GM12878 (cell line): ENCODE measurements around the gene ANGPTL4. TPM values are rescaled to one million over a fixed set of nuclear protein-coding genes. Genes with fewer than 3 reads are reported as not detected.
"Not testable (repeated sequence)": the region's sequence is repeated elsewhere in the genome, so short reads cannot be mapped to it uniquely, and the experiment has no call there.

Source experiments
- ATAC-seq: fragments of 200-7000 bp; cut with Tn5 transposase; 3 replicates; pipeline ENCODE4 v1.9.1; 2020; ENCODE audit warnings: mild to moderate bottlenecking, moderate library complexity
- BruUV-seq: library from RNA; stranded (reverse); fragments of 400-500 nt; replicated peaks from 2 replicates; lab custom pipeline; 2021; lab: Mats Ljungman, UMichigan
- CTCF ChIA-PET: fragments of 300-600 bp; sonication (Branson Sonifier 250); formaldehyde crosslinking; extraction: SDS; loops from one replicate; lab custom pipeline; 2021; ENCODE audit warnings: inconsistent platforms; lab: Yijun Ruan, JAX
- POLR2A ChIA-PET: fragments of 350-600 bp; formaldehyde crosslinking; extraction: SDS; loops from one replicate; lab custom pipeline; 2021; ENCODE audit warnings: inconsistent platforms; lab: Charles Lee
- RAD21 ChIA-PET: fragments of 300-600 bp; sonication (Branson Sonifier 250); formaldehyde crosslinking; loops from one replicate; lab custom pipeline; 2023; ENCODE audit warnings: antibody characterized with exemption; ENCODE audit not compliant: unreplicated experiment; lab: Charles Lee
- SMC1A ChIA-PET: fragments of 300-600 bp; sonication (Branson Sonifier 250); formaldehyde crosslinking; loops from one replicate; lab custom pipeline; 2023; ENCODE audit not compliant: unreplicated experiment, uncharacterized antibody; lab: Charles Lee
- DNase-seq: peaks from one replicate; pipeline ENCODE4 v3.0.0-alpha.2; 2011; ENCODE audit warnings: low read depth, low spot score
- FAIRE-seq: peaks from 3 replicates; lab custom pipeline; 2011; peaks lifted over from hg19 to GRCh38; lab: Jason Lieb, UNC
- H2AFZ ChIP-seq: 2 replicates; pipeline ENCODE4 v1.6.0; 2011; ENCODE audit warnings: low read depth, low read length, control low read depth; ENCODE audit not compliant: control insufficient read depth
- H3K27ac ChIP-seq: 2 replicates; pipeline ENCODE4 v1.5.1; 2011; ENCODE audit warnings: control low read depth; ENCODE audit not compliant: control insufficient read depth, insufficient read depth
- H3K27me3 ChIP-seq, 2 experiments: replicated peaks in 1 of 2; 2 replicates each; pipeline versions ENCODE4 v1.6.0 to v1.6.1; 2011; ENCODE audit warnings: low read length in 1 of 2; ENCODE audit not compliant: control insufficient read depth in 2 of 2, insufficient read depth in 2 of 2
- H3K36me3 ChIP-seq, 2 experiments: 2 replicates each; pipeline ENCODE4 v1.5.1; 2011; ENCODE audit warnings: low read length in 1 of 2; ENCODE audit not compliant: control insufficient read depth in 2 of 2, insufficient read depth in 2 of 2
- H3K4me1 ChIP-seq: 2 replicates; pipeline ENCODE4 v1.6.1; 2011; ENCODE audit warnings: mild to moderate bottlenecking, low read length, moderate library complexity, mixed read lengths; ENCODE audit not compliant: control insufficient read depth, insufficient read depth
- H3K4me2 ChIP-seq: 2 replicates; pipeline ENCODE4 v1.6.0; 2011; ENCODE audit warnings: control low read depth; ENCODE audit not compliant: control insufficient read depth, insufficient read depth
- H3K4me3 ChIP-seq: fragments of 200-600 bp; sonication (generic); 2 replicates; pipeline ENCODE4 v1.5.1; 2016
- H3K79me2 ChIP-seq: 2 replicates; pipeline ENCODE4 v1.6.0; 2011; ENCODE audit warnings: low read length; ENCODE audit not compliant: control insufficient read depth, insufficient read depth
- H3K9ac ChIP-seq: 2 replicates; pipeline ENCODE4 v1.8.0; 2011; ENCODE audit warnings: low read length, control low read depth, mixed read lengths; ENCODE audit not compliant: control insufficient read depth, insufficient read depth
- H3K9me3 ChIP-seq: replicated peaks from 3 replicates; pipeline ENCODE4 v1.5.1; 2011; ENCODE audit warnings: mild to moderate bottlenecking, low read length; ENCODE audit not compliant: control insufficient read depth, insufficient read depth
- H4K20me1 ChIP-seq: 2 replicates; pipeline ENCODE4 v1.6.0; 2011; ENCODE audit not compliant: control insufficient read depth, insufficient read depth
- whole genome bisulfite sequencing: methylation state at CpG from one replicate; pipeline ENCODE4 v1.1.6; 2016; ENCODE audit warnings: low lambda C conversion rate; ENCODE audit not compliant: insufficient replicate concordance, insufficient coverage; ENCODE audit errors: missing lambda C conversion rate; 5-methylcytosine and 5-hydroxymethylcytosine counted together
- in situ Hi-C: fragments of 300-500 bp; cut with MboI; formaldehyde crosslinking; loops from 9 replicates; pipeline ENCODE4 v1.14.3; 2018; ENCODE audit warnings: mixed read lengths
- intact Hi-C: fragments of 100-400 bp; cut with micrococcal nuclease; formaldehyde crosslinking; loops from one replicate; pipeline ENCODE4 v1.14.2; 2022; ENCODE audit not compliant: unreplicated experiment
- polyA plus RNA-seq, 11 experiments: library from polyadenylated mRNA; depleted of rRNA in 4 of 11; unstranded in 6 of 11; stranded (reverse) in 5 of 11; fragments of >200 nt; fragmentation: Nextera tagmentation in 4 of 11; fragmentation: Illumina TruSeq in 1 of 11; extraction: Ambion mirVana in 4 of 11; extraction: Trizol in 1 of 11; gene quantifications; 1 replicate in 1 of 11; 2 replicates in 10 of 11; pipeline versions ENCODE4 v1.2.1 to v1.2.3, GENCODE V29; 2011 to 2016; ENCODE audit warnings: inconsistent platforms in 2 of 11, missing spikeins in 2 of 11, low read depth in 1 of 11
- total RNA-seq, 4 experiments: library from RNA; depleted of rRNA in 3 of 4; stranded (reverse); fragments of >200 nt in 3 of 4; fragmentation: Illumina TruSeq in 1 of 4; extraction: Trizol in 1 of 4; gene quantifications; 2 replicates each; pipeline versions ENCODE4 v1.2.1 to v1.2.3, GENCODE V29; 2013 to 2021
- TF ChIP-seq, protein P1 (sequence below): IDR thresholded peaks from 2 replicates; pipeline ENCODE4 v1.6.1; 2012; ENCODE audit warnings: improper control_type of control experiment, low read depth, low read length; ENCODE audit not compliant: insufficient replicate concordance
- TF ChIP-seq, protein P2 (sequence below): IDR thresholded peaks from 2 replicates; pipeline ENCODE4 v1.6.1; 2011; ENCODE audit warnings: borderline replicate concordance, low read depth, mild to moderate bottlenecking, moderate library complexity, mixed read lengths, low read length; ENCODE audit not compliant: insufficient read depth; ENCODE audit errors: extremely low read length

ANGPTL4 gene
- total and polyA plus RNA-seq, 10 of the 15 experiments (the other 5 are each of a cell fraction or from before 2014, with no cell fraction given), result 0.45 TPM; not detected in 9

GRCh38 chr19:8316351-8317125 is 47.4 kb upstream of the ANGPTL4 start (continued):
- TF ChIP-seq, protein P1, sequence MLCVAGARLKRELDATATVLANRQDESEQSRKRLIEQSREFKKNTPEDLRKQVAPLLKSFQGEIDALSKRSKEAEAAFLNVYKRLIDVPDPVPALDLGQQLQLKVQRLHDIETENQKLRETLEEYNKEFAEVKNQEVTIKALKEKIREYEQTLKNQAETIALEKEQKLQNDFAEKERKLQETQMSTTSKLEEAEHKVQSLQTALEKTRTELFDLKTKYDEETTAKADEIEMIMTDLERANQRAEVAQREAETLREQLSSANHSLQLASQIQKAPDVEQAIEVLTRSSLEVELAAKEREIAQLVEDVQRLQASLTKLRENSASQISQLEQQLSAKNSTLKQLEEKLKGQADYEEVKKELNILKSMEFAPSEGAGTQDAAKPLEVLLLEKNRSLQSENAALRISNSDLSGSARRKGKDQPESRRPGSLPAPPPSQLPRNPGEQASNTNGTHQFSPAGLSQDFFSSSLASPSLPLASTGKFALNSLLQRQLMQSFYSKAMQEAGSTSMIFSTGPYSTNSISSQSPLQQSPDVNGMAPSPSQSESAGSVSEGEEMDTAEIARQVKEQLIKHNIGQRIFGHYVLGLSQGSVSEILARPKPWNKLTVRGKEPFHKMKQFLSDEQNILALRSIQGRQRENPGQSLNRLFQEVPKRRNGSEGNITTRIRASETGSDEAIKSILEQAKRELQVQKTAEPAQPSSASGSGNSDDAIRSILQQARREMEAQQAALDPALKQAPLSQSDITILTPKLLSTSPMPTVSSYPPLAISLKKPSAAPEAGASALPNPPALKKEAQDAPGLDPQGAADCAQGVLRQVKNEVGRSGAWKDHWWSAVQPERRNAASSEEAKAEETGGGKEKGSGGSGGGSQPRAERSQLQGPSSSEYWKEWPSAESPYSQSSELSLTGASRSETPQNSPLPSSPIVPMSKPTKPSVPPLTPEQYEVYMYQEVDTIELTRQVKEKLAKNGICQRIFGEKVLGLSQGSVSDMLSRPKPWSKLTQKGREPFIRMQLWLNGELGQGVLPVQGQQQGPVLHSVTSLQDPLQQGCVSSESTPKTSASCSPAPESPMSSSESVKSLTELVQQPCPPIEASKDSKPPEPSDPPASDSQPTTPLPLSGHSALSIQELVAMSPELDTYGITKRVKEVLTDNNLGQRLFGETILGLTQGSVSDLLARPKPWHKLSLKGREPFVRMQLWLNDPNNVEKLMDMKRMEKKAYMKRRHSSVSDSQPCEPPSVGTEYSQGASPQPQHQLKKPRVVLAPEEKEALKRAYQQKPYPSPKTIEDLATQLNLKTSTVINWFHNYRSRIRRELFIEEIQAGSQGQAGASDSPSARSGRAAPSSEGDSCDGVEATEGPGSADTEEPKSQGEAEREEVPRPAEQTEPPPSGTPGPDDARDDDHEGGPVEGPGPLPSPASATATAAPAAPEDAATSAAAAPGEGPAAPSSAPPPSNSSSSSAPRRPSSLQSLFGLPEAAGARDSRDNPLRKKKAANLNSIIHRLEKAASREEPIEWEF, result no peak
- TF ChIP-seq, protein P2, sequence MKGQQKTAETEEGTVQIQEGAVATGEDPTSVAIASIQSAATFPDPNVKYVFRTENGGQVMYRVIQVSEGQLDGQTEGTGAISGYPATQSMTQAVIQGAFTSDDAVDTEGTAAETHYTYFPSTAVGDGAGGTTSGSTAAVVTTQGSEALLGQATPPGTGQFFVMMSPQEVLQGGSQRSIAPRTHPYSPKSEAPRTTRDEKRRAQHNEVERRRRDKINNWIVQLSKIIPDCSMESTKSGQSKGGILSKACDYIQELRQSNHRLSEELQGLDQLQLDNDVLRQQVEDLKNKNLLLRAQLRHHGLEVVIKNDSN, result no peak
- TF ChIP-seq, all 136 proteins: peak for 0

- H3K27me3 ChIP-seq, H3K4me3 ChIP-seq, in situ Hi-C loops, H3K4me2 ChIP-seq, H3K36me3 ChIP-seq, FAIRE-seq, DNase-seq, BruUV-seq, H2AFZ ChIP-seq, H4K20me1 ChIP-seq, ATAC-seq, H3K9ac ChIP-seq, H3K27ac ChIP-seq, intact Hi-C loops, H3K9me3 ChIP-seq, RAD21 ChIA-PET: not testable (repeated sequence)
- peaks cover 36% of the 10 kb centered on the region for H3K79me2 ChIP-seq
- ChIA-PET CTCF (interaction anchor here (0.8 to 1.9 kb wide), 2 partner anchors 8 to 12 kb away, joined by 4 to 8 read pairs; no protein-coding TSS in a partner anchor), POLR2A (interaction anchor here (1.1 kb wide), 1 partner anchor 11 kb away, joined by 3 read pairs; no protein-coding TSS in a partner anchor), SMC1A (interaction anchor here (0.7 kb wide), 2 partner anchors 21 to 101 kb away, joined by 3 read pairs; no protein-coding TSS in a partner anchor)
- WGBS, result 89% methylated on average over 7 of the region's 9 CpGs
- H3K4me1 ChIP-seq, result peaks cover 11% of the 10 kb centered on the region
Measured at GRCh38 chr19:8318835-8319234, 45.1 kb upstream of the ANGPTL4 start.
